ENCODE data around the gene DOCK10.
"Not testable (repeated sequence)": the region's sequence is repeated elsewhere in the genome, so short reads cannot be mapped to it uniquely, and the experiment has no call there.

DOCK10 gene

DNA sequence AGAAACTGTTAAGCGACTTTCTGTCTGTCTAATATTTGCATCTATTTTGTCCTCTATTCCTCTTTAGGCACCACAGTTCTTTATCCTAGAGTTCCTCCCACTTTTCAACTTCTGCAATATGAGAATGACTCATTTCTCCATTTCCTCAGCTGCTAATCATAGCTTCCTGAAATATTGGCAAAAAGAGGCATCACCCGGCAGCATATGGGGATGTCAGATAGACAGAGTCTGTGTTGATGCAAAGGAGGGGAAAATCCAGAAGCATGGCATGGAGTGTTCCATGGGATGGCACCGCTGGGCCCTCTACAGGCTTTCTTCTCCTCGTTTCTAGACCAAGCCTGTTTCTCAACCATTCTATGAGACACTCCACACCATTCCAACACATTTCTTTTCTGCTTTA lies 93.4 kb downstream of the DOCK10 start:
- DNase-seq (ENCODE audit: low read depth, low spot score) = no peak

DNA sequence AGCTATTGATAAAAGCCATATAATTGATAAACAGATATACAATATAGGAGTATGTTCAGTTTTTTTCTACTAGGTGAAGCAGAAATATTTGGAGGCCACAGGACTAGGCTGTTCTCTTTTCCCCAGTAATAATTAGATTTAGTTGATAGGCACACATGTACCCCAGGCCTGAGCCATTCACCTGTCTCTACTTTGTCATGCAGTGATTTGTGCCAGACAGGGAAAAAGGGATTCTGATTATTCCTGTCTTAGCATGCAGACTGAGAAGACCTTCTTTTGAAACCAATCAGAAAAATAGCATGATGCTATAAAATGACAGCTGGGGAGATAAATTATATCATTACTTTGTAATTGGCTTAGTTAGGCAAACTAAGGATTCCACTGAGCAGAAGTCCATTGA lies 94.3 kb downstream of the DOCK10 start:
- DNase-seq (ENCODE audit: low read depth, low spot score) = no peak

DNA sequence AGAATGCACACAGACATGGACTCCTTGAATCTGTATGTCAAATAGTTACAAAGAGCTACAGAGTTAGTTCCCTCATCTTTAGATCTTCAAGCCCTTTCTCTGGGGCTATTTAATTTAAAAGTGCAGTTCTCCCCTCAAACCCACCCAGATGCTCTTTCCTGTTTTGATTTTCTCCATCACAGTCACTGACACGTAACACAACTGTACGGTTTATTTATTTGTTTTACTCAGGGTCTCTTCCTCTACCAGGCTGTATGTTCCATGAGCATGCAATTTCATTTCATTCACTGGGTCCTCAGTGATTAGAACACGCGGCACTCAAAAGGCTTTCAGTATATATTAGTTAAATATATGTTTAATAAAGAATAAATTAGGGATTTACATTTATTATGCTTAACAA lies 94.7 kb downstream of the DOCK10 start:
- no peak for DNase-seq (ENCODE audit: low read depth, low spot score)

DNA sequence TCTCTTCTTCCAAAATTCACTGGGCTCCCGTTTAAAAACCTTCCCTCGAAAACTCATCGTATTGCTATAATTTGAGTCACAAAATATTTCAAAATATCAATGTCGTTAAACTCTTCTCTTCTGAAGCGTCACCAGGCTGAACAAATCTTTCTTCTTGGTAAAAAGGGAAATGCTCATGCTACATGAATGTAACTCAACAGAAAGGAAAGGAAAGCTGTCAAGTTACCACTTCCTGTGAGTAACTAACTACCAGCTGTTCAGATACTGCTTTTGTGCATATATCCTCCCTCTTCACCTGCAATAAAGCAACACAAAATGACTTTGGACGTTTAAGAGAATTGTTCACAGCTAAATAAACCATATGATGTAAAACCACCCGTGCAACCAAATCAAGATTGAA lies 95.4 kb downstream of the DOCK10 start:
- DNase-seq (ENCODE audit: low read depth, low spot score) = no peak

DNA sequence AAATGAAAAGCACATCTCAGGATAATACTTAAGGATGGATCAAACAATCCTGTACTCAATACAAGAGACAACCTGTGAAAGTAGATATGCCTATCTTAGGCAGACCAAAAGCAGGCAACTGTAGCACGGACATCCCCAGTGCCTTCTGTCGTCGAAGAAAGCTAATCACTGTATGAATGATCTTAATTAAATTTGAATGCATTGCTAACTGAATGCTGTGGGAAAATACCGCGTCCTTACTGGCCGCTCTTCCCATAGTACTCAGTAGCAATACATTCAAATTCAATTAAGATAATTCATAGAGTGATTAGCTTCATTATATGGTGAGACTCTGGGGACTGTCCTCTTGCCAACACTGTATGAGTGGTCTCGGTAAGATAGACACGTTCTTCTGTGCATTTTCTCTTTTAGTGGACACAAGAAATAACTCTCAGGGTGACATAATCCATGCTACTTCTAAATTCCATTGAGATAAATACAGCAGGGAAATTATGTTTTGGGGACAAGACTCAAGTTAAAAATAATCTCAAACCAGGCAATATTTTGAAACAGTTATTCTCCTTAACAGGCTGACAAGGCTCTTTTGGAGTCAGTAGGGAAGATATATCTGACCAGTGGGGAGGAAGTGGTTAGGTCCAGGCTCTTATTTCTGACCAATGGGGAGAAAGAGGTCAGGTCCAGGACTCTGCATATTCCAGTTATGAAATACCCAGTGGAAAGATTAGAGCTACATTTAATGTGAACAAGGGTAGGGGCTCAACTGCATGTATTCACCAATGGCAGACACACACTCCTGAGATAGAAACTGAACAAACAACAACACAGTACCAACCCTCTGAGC lies 97.3 kb downstream of the DOCK10 start:
- DNase-seq (ENCODE audit: low read depth, low spot score) = no peak

DNA sequence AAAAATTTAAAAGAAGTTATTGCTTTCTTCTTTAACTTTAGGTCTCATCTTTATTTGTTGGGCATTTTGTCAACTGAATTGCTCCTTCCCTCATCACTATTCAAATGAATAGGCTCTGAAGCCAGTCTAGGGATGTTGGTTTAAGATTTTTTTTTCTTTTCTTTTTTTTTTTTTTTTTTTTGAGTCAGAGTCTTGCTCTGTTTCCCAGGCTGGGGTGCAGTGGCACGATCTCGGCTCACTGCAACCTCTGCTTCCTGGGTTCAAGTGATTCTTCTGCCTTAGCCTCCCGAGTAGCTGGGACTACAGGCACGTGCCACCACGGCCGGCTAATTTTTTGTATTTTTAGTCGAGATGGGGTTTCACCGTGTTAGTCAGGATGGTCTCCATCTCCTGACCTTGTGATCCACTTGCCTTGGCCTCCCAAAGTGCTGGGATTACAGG lies 98.6 kb downstream of the DOCK10 start:
- DNase-seq (ENCODE audit: low read depth, low spot score) = not testable (repeated sequence)

DNA sequence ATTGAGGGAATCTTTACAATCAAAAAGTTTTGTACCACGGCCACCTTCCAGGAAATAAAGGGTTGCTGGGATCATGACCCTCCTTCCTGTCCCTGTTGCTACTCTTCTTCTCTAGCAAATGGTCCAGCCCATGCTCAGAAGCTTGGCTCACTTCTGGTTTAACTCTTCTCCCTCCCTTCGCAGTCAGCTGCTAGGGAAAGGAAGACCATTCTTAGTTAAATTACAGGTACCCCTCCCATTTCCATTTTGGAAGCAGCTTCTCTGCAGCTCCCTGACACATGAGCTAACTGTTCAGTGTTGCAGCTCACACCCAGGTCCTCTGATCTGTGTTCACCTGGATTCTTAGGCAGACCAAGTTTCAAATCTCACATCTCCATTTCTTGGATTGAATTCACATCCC lies 100.3 kb downstream of the DOCK10 start:
- DNase-seq (ENCODE audit: low read depth, low spot score) = no peak

DNA sequence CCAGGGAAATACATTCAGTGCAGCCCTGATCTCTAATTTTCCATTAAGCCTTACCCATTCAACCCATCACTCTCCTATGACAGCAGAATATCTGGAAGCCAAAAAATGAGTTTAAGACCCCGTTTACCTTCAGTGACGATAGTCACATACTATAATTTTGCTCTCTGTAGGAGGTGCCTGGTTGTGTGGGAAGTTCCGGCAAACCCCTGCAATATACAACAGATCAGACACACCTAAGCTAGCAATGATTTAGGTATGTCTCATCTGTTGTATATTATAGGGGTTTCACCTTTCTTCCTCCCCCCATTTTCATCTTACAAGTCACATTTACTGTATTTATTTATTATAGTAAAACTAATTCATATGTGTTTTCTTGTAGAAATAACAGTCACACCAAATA lies 101.7 kb downstream of the DOCK10 start:
- DNase-seq (ENCODE audit: low read depth, low spot score) = no peak

DNA sequence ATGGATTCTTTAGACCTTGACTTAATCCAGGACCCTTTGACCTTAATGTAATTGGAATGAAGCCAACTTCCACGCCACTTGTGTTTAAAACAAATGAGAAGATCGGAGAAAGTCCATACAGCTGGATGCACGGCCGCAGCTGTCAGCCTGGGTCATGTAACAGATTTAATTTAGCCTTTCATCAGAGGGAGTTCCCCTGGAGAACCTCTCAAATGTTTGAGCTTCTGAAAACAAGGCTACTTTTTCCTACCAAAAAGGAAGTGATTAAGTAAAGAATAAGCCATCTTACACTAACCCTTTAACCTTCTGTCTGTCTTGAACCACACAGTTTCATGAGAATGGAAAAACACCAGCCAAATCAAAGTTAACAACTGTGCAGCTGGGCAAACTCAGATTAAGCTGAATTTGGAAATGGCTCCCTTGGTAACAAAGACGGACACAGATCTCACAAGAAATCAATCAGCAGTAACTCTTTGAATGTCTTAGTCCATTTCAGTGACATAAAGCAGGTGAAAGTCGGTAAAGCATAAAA lies 103.6 kb downstream of the DOCK10 start:
- peak; percentile 56 for DNase-seq (ENCODE audit: low read depth, low spot score)

DNA sequence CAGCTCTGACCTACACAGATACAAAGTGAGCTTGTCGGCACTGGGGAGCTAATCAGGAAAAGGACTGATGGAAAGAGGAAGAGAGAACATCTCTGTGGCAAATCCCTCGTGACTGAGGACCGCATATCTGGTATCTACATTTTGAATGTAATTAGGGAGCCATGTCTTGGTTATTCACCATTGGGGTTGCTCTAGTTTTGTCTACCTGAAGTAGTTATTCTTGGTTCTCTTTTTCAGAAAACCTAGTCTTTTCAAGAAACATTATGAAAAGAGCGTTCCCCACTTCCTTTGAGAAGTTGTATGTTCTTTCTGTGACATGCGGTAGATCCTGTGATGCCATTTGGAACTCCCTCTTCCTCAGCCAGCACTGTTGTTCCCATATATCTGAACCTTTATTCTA lies 104.4 kb downstream of the DOCK10 start:
- DNase-seq (ENCODE audit: low read depth, low spot score) = no peak

DNA sequence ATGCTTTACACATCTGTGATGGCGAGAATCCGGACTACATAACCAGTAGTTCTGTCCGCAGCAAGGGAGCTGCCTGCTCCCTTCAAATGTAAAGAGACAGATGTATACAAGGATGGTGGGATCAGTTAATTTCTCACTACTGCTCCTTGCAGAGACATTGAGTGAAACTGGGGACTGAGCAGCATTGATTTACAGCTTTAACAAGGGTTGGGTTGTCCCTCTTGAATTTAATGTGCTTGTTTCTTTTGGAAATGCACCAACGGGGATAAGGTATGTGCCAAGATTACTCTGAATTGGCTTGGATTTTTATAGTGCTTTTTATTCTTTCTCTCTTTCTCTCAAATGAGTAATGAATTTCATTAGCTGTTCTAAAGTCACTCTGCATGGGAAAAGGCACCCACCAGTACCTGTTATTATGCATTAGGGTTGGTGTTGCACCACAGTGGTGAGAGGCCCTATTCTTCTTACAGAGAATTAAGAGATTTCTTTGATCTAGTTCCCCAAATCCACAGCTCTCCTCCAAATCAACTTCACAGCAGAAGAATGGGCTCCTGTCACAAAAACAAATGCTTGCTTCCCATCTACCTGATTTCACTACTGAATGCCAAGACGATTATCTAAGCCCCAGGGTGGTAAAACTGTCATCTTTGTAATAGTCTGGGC lies 107.6 kb downstream of the DOCK10 start:
- DNase-seq (ENCODE audit: low read depth, low spot score) = no peak

DNA sequence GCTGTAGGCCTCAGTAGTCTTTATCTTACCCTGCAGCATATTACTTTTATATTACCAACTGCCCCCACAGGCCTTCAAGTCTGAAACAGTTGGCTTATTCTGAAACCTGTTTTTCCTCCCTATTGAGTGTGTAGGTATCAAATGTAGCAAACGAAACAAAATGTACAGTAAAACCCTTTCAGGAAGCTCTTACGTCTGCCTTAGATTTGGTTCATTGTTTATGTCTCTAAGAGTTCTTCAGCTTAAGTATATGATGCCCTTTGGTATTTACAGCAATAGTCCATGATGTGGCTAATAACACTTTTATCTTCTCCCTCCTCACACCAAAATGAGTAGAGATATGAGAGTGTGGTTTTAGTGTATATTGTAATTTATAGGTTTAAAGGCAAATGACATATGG lies 108.8 kb downstream of the DOCK10 start:
- no peak for DNase-seq (ENCODE audit: low read depth, low spot score)

DNA sequence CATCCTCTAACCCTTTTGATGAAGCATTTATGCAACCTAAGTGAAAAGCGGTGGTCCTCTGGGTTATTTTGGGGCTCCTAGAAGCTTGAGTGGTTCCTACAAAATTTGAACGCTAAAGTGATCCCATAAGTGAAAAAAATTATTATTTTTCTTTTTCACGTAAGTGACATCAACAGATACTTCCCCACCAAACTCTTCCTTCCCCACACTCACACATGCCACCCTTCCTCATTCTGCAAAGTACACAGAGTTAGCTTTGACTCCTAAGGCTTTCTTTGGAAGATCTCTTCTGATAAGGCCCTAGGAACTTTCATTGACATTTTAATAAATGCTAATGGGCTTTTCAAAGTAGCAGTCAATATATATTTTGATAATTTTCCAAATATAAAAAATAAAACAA lies 109.7 kb downstream of the DOCK10 start:
- no peak for DNase-seq (ENCODE audit: low read depth, low spot score)

DNA sequence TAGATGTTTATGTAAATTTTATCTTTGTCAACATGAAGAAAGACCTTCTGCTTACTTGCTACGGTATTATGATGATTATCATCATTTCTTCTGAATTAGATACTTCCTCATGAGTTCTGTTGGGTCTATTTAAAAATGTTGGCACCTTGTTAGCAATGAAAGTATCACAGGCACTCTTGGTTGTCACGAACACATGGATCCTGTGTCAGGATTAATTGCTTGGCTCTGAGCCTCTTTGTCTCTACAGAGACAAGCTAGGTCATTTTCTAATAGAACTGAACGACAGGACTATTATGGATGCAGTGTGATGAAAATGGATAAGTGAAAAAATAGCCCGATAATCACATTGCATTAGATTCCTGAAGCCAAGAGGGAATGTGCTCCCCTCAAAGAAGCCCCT lies 110.3 kb downstream of the DOCK10 start:
- DNase-seq (ENCODE audit: low read depth, low spot score) = no peak

DNA sequence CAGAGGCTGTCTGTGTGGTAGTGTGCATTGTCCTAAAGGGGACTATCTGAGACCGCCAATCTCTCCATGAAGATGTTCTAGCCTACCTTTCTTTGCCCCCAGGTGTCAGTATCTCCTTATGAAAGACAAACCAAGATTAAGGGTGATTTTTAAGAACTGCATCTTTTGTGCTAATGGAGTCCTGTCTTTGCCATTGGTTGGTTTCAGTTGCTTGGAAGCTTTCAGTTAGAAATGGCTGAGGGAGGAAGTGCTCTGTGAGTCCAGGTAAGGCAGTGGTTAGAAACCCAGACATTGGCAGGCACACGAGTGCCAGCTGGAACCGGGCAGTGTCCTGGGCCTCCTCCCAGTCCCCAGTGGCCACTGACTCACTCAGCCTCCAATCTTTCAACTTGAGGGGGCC lies 111.3 kb downstream of the DOCK10 start:
- no peak for DNase-seq (ENCODE audit: low read depth, low spot score)

DNA sequence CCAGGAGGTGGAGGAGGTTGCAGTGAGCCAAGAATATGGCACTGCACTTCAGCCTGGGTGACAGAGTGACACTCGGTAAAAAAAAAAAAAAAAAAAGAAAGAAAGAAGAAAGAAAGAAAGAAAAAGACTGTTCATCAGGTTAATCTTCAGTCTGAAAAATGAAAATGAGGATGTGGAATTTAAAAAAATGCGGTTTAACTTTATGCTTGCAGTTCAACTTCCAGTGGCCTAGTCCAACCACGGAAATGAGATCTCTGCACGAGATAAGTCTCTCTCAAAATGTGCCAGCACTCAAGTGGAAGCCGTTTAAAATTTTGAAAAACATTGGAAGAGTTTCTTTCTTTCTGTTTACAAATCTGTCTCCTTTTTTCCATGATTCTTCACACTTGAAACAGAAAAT lies 112.1 kb downstream of the DOCK10 start:
- DNase-seq (ENCODE audit: low read depth, low spot score) = no peak

DNA sequence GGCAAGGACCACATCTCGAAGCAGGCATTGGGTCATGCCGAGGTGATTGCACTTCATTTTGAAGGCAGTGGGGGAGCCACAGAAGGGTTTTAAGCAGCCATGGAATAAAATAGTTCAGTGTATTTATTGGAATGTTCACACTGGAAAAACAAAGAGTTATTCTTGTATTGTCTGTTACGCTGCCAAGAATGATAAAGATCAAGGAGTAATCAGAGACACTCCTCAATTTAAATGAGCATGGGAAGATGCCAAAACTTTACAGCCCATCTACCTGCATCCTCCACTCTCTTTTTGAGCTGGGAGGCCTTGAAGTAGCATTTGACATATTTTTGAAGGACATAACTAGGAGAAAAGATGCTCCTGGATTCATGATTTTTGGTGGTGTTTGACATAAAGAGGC lies 112.8 kb downstream of the DOCK10 start:
- no peak for DNase-seq (ENCODE audit: low read depth, low spot score)

DNA sequence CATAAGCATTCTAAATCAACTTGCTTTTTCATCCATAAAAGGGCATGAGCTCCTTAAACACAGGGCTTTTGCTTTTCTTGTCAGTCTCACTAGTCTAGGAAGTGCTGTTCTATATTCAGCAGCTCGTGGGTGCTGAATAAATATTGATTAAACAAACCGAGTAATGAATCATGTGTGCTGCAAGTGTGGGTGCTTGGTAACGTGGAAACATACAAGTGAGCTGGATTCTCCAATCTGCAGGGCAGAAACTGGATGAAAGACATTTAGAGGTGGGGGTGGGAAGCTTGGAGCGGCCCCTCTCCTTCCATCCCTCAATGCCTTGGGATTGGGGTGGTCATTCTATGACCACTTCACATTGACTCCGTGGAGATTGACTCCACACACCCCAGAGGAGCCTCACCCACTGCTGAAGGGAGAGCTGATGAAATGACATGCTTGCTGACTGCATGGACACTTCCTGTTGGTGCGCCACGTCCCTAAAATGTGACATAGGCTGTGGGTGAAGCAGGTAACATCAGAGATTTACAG lies 114.6 kb downstream of the DOCK10 start:
- no peak for DNase-seq (ENCODE audit: low read depth, low spot score)

DNA sequence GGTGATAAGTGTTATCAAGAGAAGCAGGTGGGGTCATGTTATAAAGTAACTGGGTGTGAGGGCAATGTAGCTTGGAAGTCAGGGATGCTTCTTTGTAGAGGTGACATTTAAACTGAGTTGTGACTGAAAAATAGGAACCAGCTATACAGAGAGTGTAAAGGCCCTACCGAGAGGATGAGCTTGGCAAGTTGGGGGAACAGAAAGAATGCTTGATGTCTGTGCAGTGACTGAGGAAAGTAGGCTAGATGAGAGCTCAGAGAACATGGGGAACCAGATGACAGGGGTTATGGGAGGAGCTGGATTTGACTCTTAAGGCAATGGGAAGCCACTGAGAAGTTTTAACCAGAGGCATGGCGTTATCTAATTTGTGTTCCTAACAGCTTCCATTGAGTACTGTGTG lies 115.3 kb downstream of the DOCK10 start:
- no peak for DNase-seq (ENCODE audit: low read depth, low spot score)

DNA sequence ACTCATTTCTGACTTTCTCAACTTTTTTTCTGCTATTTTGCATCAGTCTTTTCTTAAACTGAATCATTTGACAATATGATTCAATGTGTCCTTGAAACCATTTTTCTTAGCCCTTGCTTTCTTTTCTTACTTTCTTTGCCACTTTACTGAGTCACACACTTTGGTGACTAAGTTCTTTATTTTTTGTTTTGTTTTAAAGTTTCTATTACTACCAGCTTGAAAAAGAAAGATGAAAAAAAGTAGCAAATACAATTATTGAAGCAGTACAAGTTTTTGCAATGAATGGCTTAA lies 116.5 kb downstream of the DOCK10 start:
- DNase-seq (ENCODE audit: low read depth, low spot score) = no peak

DNA sequence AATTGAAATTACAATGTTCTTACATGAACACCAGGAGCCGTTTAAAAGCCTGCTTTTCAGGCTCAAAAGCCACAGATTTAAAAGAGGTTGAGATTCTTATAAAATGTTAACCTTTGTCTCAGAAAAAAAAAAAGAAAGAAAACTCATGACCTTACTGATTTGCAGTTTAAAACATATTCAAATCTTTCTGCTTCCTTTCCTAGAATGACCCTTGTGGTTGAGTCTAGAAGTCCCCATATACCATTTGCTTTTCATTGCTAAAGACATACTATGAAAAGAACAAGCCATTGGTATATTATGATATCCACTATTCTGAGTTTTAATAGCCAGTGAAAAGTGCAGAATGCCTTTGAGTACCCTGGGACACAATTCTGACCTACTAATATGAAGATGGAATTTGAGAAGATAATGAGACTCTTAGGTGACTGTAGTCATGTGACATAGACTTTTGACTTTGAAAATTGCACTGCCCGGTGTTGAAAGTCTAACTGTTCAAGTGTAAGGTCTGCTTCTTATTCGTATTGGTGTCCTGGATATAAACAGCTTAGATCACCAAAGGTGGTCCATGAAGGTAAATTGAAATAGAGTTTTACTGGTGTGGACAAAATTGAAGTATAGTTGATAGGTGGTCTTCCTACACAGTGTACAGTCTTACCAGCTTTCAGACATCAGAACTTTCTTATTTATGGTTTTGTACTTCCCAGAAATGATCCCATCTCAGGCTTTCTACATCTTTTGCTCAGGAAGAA lies 117.0 kb downstream of the DOCK10 start:
- DNase-seq (ENCODE audit: low read depth, low spot score) = no peak

DNA sequence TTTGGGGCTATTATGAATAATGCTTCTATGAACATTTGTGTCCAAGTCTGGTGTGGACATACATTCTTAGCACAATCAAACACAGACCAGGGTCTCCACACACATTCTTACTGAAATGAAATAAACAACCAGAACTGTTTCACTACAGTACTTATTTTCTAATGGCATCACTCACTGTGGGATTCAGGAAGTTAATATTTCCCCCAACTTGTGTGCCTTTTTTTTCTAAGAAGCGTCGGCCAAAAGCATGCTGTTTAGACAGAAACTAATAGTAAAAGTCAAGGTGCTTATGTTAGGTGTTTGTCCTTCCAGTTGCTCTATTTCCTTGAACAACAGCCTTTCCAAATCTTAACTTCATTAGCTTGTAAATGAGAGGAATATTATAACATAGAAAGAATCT lies 117.6 kb downstream of the DOCK10 start:
- no peak for DNase-seq (ENCODE audit: low read depth, low spot score)

Data from smooth muscle cell of the brain vasculature (primary cell).